HEK293T (cell line): Measurements from ENCODE around the gene EMP3.
"Not testable (repeated sequence)": the region's sequence is repeated elsewhere in the genome, so short reads cannot be mapped to it uniquely, and the experiment has no call there.

ENCODE experiments used
- CTCF ChIA-PET: fragments of 350-600 bp; formaldehyde crosslinking; extraction: SDS; loops from one replicate; lab custom pipeline; 2021; ENCODE audit warnings: antibody characterized with exemption, inconsistent platforms; lab: Yijun Ruan, JAX
- POLR2A ChIA-PET: fragments of 350-600 bp; formaldehyde crosslinking; extraction: SDS; loops from one replicate; lab custom pipeline; 2020; ENCODE audit warnings: antibody characterized with exemption, inconsistent platforms; lab: Yijun Ruan, JAX
- DNase-seq: peaks from one replicate; pipeline ENCODE4 v3.0.0; 2012; ENCODE audit warnings: mixed read lengths; ENCODE audit errors: extremely low spot score
- ARNT ChIP-seq: fragments of 450-650 bp; IDR thresholded peaks from 2 replicates; pipeline ENCODE4 v1.6.1; 2017; ENCODE audit warnings: mild to moderate bottlenecking
- BHLHE40 ChIP-seq: fragments of 450-650 bp; IDR thresholded peaks from 2 replicates; pipeline ENCODE4 v1.6.1; 2016; ENCODE audit warnings: mild to moderate bottlenecking, moderate library complexity, borderline replicate concordance
- CTBP1 ChIP-seq: fragments of 450-650 bp; IDR thresholded peaks from 2 replicates; pipeline ENCODE4 v1.6.1; 2016; ENCODE audit warnings: borderline replicate concordance
- ELF4 ChIP-seq: fragments of 450-650 bp; IDR thresholded peaks from 2 replicates; pipeline ENCODE4 v1.6.1; 2017; ENCODE audit warnings: antibody characterized with exemption
- FOXA1 ChIP-seq: fragments of 450-650 bp; IDR thresholded peaks from 2 replicates; pipeline ENCODE4 v1.6.1; 2016; ENCODE audit warnings: mild to moderate bottlenecking
- FOXK2 ChIP-seq: fragments of 450-650 bp; IDR thresholded peaks from 2 replicates; pipeline ENCODE4 v1.6.1; 2016; ENCODE audit warnings: mild to moderate bottlenecking
- FOXM1 ChIP-seq: fragments of 450-650 bp; IDR thresholded peaks from 2 replicates; pipeline ENCODE4 v1.6.1; 2017; ENCODE audit warnings: mild to moderate bottlenecking, borderline replicate concordance
- HDGF ChIP-seq: fragments of 450-650 bp; IDR thresholded peaks from 2 replicates; pipeline ENCODE4 v1.6.1; 2017; ENCODE audit warnings: antibody characterized with exemption, borderline replicate concordance
- L3MBTL2 ChIP-seq: fragments of 450-650 bp; conservative IDR thresholded peaks from 2 replicates; pipeline ENCODE4 v1.6.1; 2016; ENCODE audit warnings: mild to moderate bottlenecking
- LEF1 ChIP-seq: fragments of 450-650 bp; IDR thresholded peaks from 2 replicates; pipeline ENCODE4 v1.6.1; 2017; ENCODE audit warnings: mild to moderate bottlenecking, borderline replicate concordance
- NFRKB ChIP-seq: fragments of 450-650 bp; IDR thresholded peaks from 2 replicates; pipeline ENCODE4 v1.6.1; 2016; ENCODE audit warnings: mild to moderate bottlenecking, moderate library complexity
- SP1 ChIP-seq: fragments of 450-650 bp; IDR thresholded peaks from 2 replicates; pipeline ENCODE4 v1.6.1; 2017
- SUZ12 ChIP-seq: fragments of 450-650 bp; IDR thresholded peaks from 2 replicates; pipeline ENCODE4 v1.6.1; 2016; ENCODE audit warnings: mild to moderate bottlenecking
- TARDBP ChIP-seq: fragments of 450-650 bp; IDR thresholded peaks from 2 replicates; pipeline ENCODE4 v1.6.1; 2016
- ZNF384 ChIP-seq: fragments of 450-650 bp; IDR thresholded peaks from 2 replicates; pipeline ENCODE4 v1.6.1; 2016
- TF ChIP-seq, protein P1 (sequence below): fragments of 450-650 bp; IDR thresholded peaks from 2 replicates; pipeline ENCODE4 v1.6.1; 2016

The EMP3 gene

DNA sequence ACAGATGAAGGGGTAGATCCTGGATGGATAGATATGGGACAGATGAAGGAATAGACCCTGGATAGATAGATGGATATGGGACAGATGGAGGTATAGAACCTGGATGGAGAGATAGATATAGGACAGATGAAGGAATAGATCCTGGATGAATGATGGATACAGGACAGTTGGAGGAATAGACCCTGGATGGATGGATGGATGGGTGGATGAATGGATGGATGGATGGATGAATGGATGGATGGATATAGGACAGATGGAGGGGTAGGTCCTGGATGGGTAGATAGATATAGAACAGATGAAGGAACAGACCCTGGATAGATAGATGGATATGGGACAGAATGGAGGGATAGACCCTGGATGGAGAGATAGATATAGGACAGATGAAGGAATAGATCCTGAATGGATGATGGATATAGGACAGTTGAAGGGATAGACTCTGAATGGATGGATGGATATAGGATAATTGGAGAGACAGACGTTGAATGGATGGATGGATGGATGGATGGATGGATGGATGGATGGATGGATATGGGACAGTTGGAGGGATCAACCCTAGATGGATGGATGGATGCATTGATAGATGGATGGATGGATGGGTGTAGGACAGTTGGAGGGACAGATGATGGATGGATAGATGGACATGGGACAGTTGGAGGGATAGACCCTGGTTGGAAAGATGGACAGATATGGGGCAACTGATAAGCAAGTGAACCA, 23.3 kb upstream of the EMP3 start:
- no peak for DNase-seq
- ChIA-PET POLR2A (no interaction called here), CTCF (interaction anchor here (0.5 kb wide), 1 partner anchor 336 kb away, joined by 6 read pairs; no protein-coding TSS in a partner anchor)
- no peak for TF ChIP-seq TARDBP
- no peak for TF ChIP-seq NFRKB
- no peak for TF ChIP-seq ARNT
- no peak for TF ChIP-seq ZNF384
- TF ChIP-seq FOXA1, result no peak
- no peak for TF ChIP-seq SP1
- no peak for TF ChIP-seq ELF4
- TF ChIP-seq L3MBTL2, result no peak
- no peak for TF ChIP-seq CTBP1
- no peak for TF ChIP-seq LEF1
- no peak for TF ChIP-seq HDGF
- TF ChIP-seq, protein P1, sequence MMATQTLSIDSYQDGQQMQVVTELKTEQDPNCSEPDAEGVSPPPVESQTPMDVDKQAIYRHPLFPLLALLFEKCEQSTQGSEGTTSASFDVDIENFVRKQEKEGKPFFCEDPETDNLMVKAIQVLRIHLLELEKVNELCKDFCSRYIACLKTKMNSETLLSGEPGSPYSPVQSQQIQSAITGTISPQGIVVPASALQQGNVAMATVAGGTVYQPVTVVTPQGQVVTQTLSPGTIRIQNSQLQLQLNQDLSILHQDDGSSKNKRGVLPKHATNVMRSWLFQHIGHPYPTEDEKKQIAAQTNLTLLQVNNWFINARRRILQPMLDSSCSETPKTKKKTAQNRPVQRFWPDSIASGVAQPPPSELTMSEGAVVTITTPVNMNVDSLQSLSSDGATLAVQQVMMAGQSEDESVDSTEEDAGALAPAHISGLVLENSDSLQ, result no peak
- no peak for TF ChIP-seq FOXK2

DNA sequence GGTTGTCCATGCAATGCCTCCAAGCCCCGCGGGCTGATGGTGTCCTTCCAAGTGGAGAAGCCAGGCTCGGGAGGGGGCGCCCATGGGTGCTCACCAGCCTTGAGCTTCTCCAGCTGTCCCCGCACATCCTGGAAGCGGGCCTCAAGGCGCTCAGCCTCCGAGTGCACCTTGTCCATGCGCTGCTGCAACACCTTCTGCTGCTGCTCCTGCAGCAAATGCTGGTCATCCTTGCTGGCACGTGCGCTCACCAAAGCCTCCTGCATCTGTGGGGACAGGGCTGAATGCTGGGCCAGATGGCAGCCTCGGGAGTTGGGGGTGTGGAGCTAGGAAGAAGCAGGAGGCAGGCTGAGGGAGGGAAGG, 22.8 kb upstream of the EMP3 start:
- DNase-seq, result no peak
- TF ChIP-seq SUZ12, result no peak
- no peak for TF ChIP-seq ELF4
- no peak for TF ChIP-seq LEF1
- TF ChIP-seq ARNT, result no peak
- no peak for TF ChIP-seq TARDBP
- TF ChIP-seq HDGF, result no peak
- no peak for TF ChIP-seq BHLHE40
- TF ChIP-seq NFRKB, result no peak
- no peak for TF ChIP-seq SP1
- no peak for TF ChIP-seq L3MBTL2
- no peak for TF ChIP-seq FOXA1
- TF ChIP-seq ZNF384, result no peak
- TF ChIP-seq, protein P1, result no peak
- no peak for TF ChIP-seq CTBP1
- TF ChIP-seq FOXK2, result no peak
- ChIA-PET POLR2A (no interaction called here), CTCF (interaction anchor here (0.5 kb wide), 1 partner anchor 336 kb away, joined by 6 read pairs; no protein-coding TSS in a partner anchor)

DNA sequence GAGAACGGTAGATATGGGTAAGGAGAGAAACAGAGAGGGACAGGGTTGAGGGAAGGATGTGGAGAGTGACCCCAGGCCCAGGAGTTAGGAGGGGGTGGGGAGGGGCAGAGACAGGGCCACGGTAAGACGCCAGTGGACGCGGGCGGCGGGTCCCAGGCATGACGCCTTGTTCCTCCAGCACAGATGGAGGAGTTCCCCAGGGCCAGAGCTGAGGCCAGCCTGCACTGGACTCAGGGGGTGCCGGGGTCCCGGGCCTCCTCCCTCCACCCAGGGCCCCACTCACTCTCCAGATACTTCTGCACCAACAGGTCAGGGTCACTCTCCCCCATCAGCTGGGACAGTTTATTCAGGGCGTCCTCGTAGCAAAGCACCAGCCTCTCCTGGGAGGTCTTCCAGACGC, 22.0 kb upstream of the EMP3 start:
- POLR2A ChIA-PET, result no interaction called here
- no peak for TF ChIP-seq CTBP1
- TF ChIP-seq NFRKB, result no peak
- TF ChIP-seq LEF1, result no peak
- TF ChIP-seq SUZ12, result no peak
- no peak for TF ChIP-seq FOXK2
- no peak for DNase-seq
- CTCF ChIA-PET, result no interaction called here

DNA sequence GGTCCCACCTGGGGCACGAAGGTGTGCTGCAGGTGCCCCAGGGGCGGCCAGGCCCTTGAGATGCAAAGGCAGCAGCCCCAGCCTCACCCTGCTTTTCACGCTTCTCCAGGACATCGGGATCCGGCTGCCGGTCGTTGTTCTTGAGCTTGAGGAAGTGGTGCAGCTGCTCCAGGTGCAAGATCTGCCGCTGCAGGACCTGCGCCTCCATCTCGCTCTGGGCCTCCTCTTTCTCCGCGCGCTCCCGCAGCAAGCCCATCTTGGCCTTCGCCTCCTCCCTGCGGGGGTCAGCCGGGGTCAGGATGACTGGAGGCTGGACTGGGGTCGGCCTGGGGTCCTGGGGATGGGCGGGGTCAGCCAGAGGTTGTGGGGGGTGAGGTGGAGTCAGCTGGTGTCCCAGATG, 21.5 kb upstream of the EMP3 start:
- CTCF ChIA-PET, result no interaction called here
- no peak for DNase-seq
- POLR2A ChIA-PET, result no interaction called here
- no peak for TF ChIP-seq SP1
- TF ChIP-seq, protein P1, result no peak

- TF ChIP-seq LEF1, result no peak
- CTCF ChIA-PET, result interaction anchor here (0.6 to 1.6 kb wide), 8 partner anchors 11 to 45 kb away, joined by 3 to 7 read pairs (median 4); a partner anchor contains a TSS
- no peak for DNase-seq
- POLR2A ChIA-PET, result interaction anchor here (1.1 to 1.6 kb wide), 3 partner anchors 25 to 38 kb away, joined by 4 to 5 read pairs (median 4); no protein-coding TSS in a partner anchor
Observed at GRCh38 chr19:48308631-48309586, 16.4 kb upstream of the EMP3 start.

GRCh38 chr19:48309731-48310130, 15.6 kb upstream of the EMP3 start:
- not testable (repeated sequence) for DNase-seq
- POLR2A ChIA-PET, result interaction anchor here (1.1 to 1.6 kb wide), 3 partner anchors 24 to 38 kb away, joined by 4 to 5 read pairs (median 4); no protein-coding TSS in a partner anchor
- CTCF ChIA-PET, result interaction anchor here (1.0 to 1.6 kb wide), 6 partner anchors 10 to 41 kb away, joined by 3 to 7 read pairs (median 4); no protein-coding TSS in a partner anchor

- CTCF ChIA-PET, result no interaction called here
- TF ChIP-seq FOXA1 (no peak), CTBP1 (no peak), BHLHE40 (no peak), TARDBP (no peak), FOXM1 (no peak), HDGF (no peak), ELF4 (no peak), L3MBTL2 (no peak), SUZ12 (no peak), NFRKB (no peak)
- TF ChIP-seq, protein P1, result no peak
- no peak for DNase-seq
- POLR2A ChIA-PET, result no interaction called here
Observed at GRCh38 chr19:48310227-48310626, 15.1 kb upstream of the EMP3 start.
